GM23338 (cell line): ENCODE data around the gene C8G. TPM values are rescaled to one million over a fixed set of nuclear protein-coding genes. Genes with fewer than 3 reads are reported as not detected.

Experiments used
- ATAC-seq: fragments of 200-7000 bp; cut with Tn5 transposase; 3 replicates; pipeline ENCODE4 v1.9.1; 2020
- DNase-seq: peaks from one replicate; pipeline ENCODE4 v3.0.0-alpha.2; 2015; ENCODE audit warnings: low spot score
- H2AFZ ChIP-seq: fragments of 200-600 bp; sonication (generic); 2 replicates; pipeline ENCODE4 v1.8.0; 2016; ENCODE audit warnings: antibody characterized with exemption, mild to moderate bottlenecking, moderate library complexity
- H3F3A ChIP-seq: fragments of 200-600 bp; sonication (generic); replicated peaks from 2 replicates; pipeline ENCODE4 v1.8.0; 2017; ENCODE audit warnings: antibody characterized with exemption, mixed run types, low read depth
- H3K27ac ChIP-seq: fragments of 200-600 bp; sonication (generic); 2 replicates; pipeline ENCODE4 v1.6.1; 2016; ENCODE audit warnings: low read depth
- H3K27me3 ChIP-seq: fragments of 200-600 bp; sonication (generic); 2 replicates; pipeline ENCODE4 v1.8.0; 2016; ENCODE audit warnings: mild to moderate bottlenecking, mixed run types, moderate library complexity; ENCODE audit not compliant: insufficient read depth
- H3K36me3 ChIP-seq: fragments of 200-600 bp; sonication (generic); 2 replicates; pipeline ENCODE4 v1.8.0; 2016; ENCODE audit warnings: mild to moderate bottlenecking; ENCODE audit not compliant: insufficient read depth
- H3K4me1 ChIP-seq: fragments of 200-600 bp; sonication (generic); 2 replicates; pipeline ENCODE4 v1.8.0; 2016; ENCODE audit warnings: mild to moderate bottlenecking, moderate library complexity; ENCODE audit not compliant: insufficient read depth
- H3K4me2 ChIP-seq: fragments of 200-600 bp; sonication (generic); 2 replicates; pipeline ENCODE4 v1.7.1; 2017; ENCODE audit warnings: mixed run types
- H3K4me3 ChIP-seq: fragments of 200-600 bp; sonication (generic); 2 replicates; pipeline ENCODE4 v1.6.1; 2016; ENCODE audit warnings: mixed run types
- H3K79me2 ChIP-seq: fragments of 200-600 bp; sonication (generic); replicated peaks from 2 replicates; pipeline ENCODE4 v1.8.0; 2017; ENCODE audit warnings: mild to moderate bottlenecking; ENCODE audit not compliant: insufficient read depth
- H3K9me2 ChIP-seq: fragments of 200-600 bp; sonication (generic); 2 replicates; pipeline ENCODE4 v1.8.0; 2017; ENCODE audit not compliant: insufficient read depth
- H4K20me1 ChIP-seq: fragments of 200-600 bp; sonication (generic); replicated peaks from 2 replicates; pipeline ENCODE4 v1.8.0; 2017; ENCODE audit warnings: mild to moderate bottlenecking; ENCODE audit not compliant: insufficient read depth
- H3K27ac Mint-ChIP-seq: 2 replicates; pipeline ENCODE4 v1.8.0; 2020; ENCODE audit warnings: inconsistent platforms, mild to moderate bottlenecking, moderate library complexity, mixed read lengths
- H3K27me3 Mint-ChIP-seq: 3 replicates; pipeline ENCODE4 v1.8.0; 2022; ENCODE audit warnings: low read depth, mild to moderate bottlenecking, moderate library complexity, mixed read lengths, inconsistent platforms; ENCODE audit not compliant: insufficient read depth, poor library complexity
- H3K36me3 Mint-ChIP-seq: 3 replicates; pipeline ENCODE4 v1.8.0; 2021; ENCODE audit warnings: low read depth, mild to moderate bottlenecking, inconsistent platforms, moderate library complexity, mixed read lengths
- H3K4me1 Mint-ChIP-seq: 3 replicates; pipeline ENCODE4 v1.8.0; 2020; ENCODE audit warnings: mild to moderate bottlenecking, inconsistent platforms, mixed read lengths
- H3K4me3 Mint-ChIP-seq: 3 replicates; pipeline ENCODE4 v1.8.0; 2021; ENCODE audit warnings: moderate library complexity, mild to moderate bottlenecking, inconsistent platforms, mixed read lengths
- H3K9me3 Mint-ChIP-seq: 3 replicates; pipeline ENCODE4 v1.8.0; 2020; ENCODE audit warnings: moderate library complexity, mild to moderate bottlenecking, inconsistent platforms, mixed read lengths
- CREB1 ChIP-seq: fragments of 250-450 bp; sonication (Bioruptor Pico); IDR thresholded peaks from 2 replicates; pipeline ENCODE4 v1.5.0; 2020; ENCODE audit warnings: low read depth, mild to moderate bottlenecking, moderate library complexity
- CTCF ChIP-seq, 2 experiments: fragments of 200-600 bp in 1 of 2; sonication (generic) in 1 of 2; conservative IDR thresholded peaks; 2 replicates each; pipeline versions ENCODE4 v1.5.1 to v1.6.1; 2016 to 2017; ENCODE audit warnings: antibody characterized with exemption in 2 of 2, low read depth in 2 of 2, mild to moderate bottlenecking in 2 of 2, moderate library complexity in 1 of 2
- EZH2 ChIP-seq: fragments of 200-600 bp; sonication (generic); IDR thresholded peaks from one replicate; pipeline ENCODE4 v1.8.0; 2017; ENCODE audit warnings: antibody characterized with exemption, mild to moderate bottlenecking, low read depth; ENCODE audit not compliant: unreplicated experiment
- EZH2phosphoT487 ChIP-seq: fragments of 200-600 bp; sonication (generic); IDR thresholded peaks from one replicate; pipeline ENCODE4 v1.8.1; 2018; ENCODE audit warnings: antibody characterized with exemption; ENCODE audit not compliant: unreplicated experiment
- JUNB ChIP-seq: IDR thresholded peaks from one replicate; pipeline ENCODE4 v1.6.1; 2016; ENCODE audit warnings: antibody characterized with exemption; ENCODE audit not compliant: unreplicated experiment
- NANOG ChIP-seq: IDR thresholded peaks from 2 replicates; pipeline ENCODE4 v1.6.1; 2016; ENCODE audit warnings: antibody characterized with exemption, borderline replicate concordance
- POLR2AphosphoS5 ChIP-seq: IDR thresholded peaks from 2 replicates; pipeline ENCODE4 v1.6.1; 2016; ENCODE audit warnings: antibody characterized with exemption, low read depth
- STAT1 ChIP-seq: IDR thresholded peaks from one replicate; pipeline ENCODE4 v1.6.1; 2016; ENCODE audit warnings: antibody characterized with exemption; ENCODE audit not compliant: unreplicated experiment
- ZNF114 ChIP-seq: fragments of 250-450 bp; sonication (Bioruptor Pico); IDR thresholded peaks from 2 replicates; pipeline ENCODE4 v1.5.0; 2020; ENCODE audit warnings: mild to moderate bottlenecking, moderate library complexity
- ZNF331 ChIP-seq: fragments of 250-450 bp; sonication (Bioruptor Pico); IDR thresholded peaks from 2 replicates; pipeline ENCODE4 v1.5.0; 2020; ENCODE audit warnings: low read depth, mild to moderate bottlenecking, moderate library complexity
- polyA plus RNA-seq: library from polyadenylated mRNA; unstranded; fragments of >200 nt; fragmentation: Nextera tagmentation; extraction: Ambion mirVana; gene quantifications from 2 replicates; pipeline ENCODE4 v1.2.1, GENCODE V29; 2016
- total RNA-seq: library from RNA; depleted of rRNA; stranded (reverse); fragments of >200 nt; shearing (Covaris generic); gene quantifications from 2 replicates; pipeline ENCODE4 v1.2.3, GENCODE V29; 2014
- TF ChIP-seq, protein P1 (sequence below): fragments of 250-450 bp; sonication (Bioruptor Pico); IDR thresholded peaks from 2 replicates; pipeline ENCODE4 v1.5.0; 2020; ENCODE audit warnings: mild to moderate bottlenecking, moderate library complexity
- TF ChIP-seq, protein P2 (sequence below): IDR thresholded peaks from 2 replicates; pipeline ENCODE4 v1.6.1; 2016; ENCODE audit warnings: antibody characterized with exemption
- TF ChIP-seq, protein P3 (sequence below): IDR thresholded peaks from one replicate; pipeline ENCODE4 v1.6.1; 2018; ENCODE audit warnings: antibody characterized with exemption; ENCODE audit not compliant: unreplicated experiment

The C8G gene
- total and polyA plus RNA-seq, 2 experiments from 2014 or later, result not detected

- peak overlapping the region; percentile 54; the same call in 2 of the 3 replicates for H3K4me3 Mint-ChIP-seq
- ATAC-seq (peak; percentile 9), DNase-seq (peak; percentile 75)
- H3K4me1 Mint-ChIP-seq, result peaks cover 8% of the 10 kb centered on the region
- Histone ChIP-seq H3K9me2 (no peaks in the 10 kb centered on the region), H3F3A (no peaks in the 10 kb centered on the region; the same call in 1 of the 2 replicates), H2AFZ (no peak overlapping the region), H3K4me1 (peaks cover 9% of the 10 kb centered on the region), H3K79me2 (0 out of 2 replicates have a peak, but pooled peaks cover 5% of the 10 kb centered on the region), H3K27ac (no peak overlapping the region), H3K36me3 (no peaks in the 10 kb centered on the region), H3K27me3 (no peaks in the 10 kb centered on the region), H3K4me2 (no peak overlapping the region), H4K20me1 (no peaks in the 10 kb centered on the region), H3K4me3 (no peak overlapping the region)
- H3K27ac Mint-ChIP-seq, result no peak overlapping the region
- TF ChIP-seq POLR2AphosphoS5 (peak; percentile 32; the same call in 1 of the 2 replicates), EZH2 (no peak), EZH2phosphoT487 (no peak), CREB1 (CRISPR knock-in tag) (no peak), JUNB (no peak), CTCF (conservative IDR thresholded peaks at IDR 0.05; ENCODE audit: low read depth in 2 of 2) (peak; percentile 48 to 88), STAT1 (no peak), ZNF114 (no peak), ZNF331 (CRISPR knock-in tag) (no peak), NANOG (no peak)
- TF ChIP-seq, protein P1, sequence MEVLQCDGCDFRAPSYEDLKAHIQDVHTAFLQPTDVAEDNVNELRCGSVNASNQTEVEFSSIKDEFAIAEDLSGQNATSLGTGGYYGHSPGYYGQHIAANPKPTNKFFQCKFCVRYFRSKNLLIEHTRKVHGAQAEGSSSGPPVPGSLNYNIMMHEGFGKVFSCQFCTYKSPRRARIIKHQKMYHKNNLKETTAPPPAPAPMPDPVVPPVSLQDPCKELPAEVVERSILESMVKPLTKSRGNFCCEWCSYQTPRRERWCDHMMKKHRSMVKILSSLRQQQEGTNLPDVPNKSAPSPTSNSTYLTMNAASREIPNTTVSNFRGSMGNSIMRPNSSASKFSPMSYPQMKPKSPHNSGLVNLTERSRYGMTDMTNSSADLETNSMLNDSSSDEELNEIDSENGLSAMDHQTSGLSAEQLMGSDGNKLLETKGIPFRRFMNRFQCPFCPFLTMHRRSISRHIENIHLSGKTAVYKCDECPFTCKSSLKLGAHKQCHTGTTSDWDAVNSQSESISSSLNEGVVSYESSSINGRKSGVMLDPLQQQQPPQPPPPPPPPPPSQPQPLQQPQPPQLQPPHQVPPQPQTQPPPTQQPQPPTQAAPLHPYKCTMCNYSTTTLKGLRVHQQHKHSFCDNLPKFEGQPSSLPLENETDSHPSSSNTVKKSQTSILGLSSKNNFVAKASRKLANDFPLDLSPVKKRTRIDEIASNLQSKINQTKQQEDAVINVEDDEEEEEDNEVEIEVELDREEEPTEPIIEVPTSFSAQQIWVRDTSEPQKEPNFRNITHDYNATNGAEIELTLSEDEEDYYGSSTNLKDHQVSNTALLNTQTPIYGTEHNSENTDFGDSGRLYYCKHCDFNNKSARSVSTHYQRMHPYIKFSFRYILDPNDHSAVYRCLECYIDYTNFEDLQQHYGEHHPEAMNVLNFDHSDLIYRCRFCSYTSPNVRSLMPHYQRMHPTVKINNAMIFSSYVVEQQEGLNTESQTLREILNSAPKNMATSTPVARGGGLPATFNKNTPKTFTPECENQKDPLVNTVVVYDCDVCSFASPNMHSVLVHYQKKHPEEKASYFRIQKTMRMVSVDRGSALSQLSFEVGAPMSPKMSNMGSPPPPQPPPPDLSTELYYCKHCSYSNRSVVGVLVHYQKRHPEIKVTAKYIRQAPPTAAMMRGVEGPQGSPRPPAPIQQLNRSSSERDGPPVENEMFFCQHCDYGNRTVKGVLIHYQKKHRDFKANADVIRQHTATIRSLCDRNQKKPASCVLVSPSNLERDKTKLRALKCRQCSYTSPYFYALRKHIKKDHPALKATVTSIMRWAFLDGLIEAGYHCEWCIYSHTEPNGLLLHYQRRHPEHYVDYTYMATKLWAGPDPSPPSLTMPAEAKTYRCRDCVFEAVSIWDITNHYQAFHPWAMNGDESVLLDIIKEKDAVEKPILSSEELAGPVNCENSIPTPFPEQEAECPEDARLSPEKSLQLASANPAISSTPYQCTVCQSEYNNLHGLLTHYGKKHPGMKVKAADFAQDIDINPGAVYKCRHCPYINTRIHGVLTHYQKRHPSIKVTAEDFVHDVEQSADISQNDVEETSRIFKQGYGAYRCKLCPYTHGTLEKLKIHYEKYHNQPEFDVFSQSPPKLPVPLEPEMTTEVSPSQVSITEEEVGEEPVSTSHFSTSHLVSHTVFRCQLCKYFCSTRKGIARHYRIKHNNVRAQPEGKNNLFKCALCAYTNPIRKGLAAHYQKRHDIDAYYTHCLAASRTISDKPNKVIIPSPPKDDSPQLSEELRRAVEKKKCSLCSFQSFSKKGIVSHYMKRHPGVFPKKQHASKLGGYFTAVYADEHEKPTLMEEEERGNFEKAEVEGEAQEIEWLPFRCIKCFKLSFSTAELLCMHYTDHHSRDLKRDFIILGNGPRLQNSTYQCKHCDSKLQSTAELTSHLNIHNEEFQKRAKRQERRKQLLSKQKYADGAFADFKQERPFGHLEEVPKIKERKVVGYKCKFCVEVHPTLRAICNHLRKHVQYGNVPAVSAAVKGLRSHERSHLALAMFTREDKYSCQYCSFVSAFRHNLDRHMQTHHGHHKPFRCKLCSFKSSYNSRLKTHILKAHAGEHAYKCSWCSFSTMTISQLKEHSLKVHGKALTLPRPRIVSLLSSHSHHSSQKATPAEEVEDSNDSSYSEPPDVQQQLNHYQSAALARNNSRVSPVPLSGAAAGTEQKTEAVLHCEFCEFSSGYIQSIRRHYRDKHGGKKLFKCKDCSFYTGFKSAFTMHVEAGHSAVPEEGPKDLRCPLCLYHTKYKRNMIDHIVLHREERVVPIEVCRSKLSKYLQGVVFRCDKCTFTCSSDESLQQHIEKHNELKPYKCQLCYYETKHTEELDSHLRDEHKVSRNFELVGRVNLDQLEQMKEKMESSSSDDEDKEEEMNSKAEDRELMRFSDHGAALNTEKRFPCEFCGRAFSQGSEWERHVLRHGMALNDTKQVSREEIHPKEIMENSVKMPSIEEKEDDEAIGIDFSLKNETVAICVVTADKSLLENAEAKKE (CRISPR knock-in tag), result no peak
- TF ChIP-seq, protein P2, sequence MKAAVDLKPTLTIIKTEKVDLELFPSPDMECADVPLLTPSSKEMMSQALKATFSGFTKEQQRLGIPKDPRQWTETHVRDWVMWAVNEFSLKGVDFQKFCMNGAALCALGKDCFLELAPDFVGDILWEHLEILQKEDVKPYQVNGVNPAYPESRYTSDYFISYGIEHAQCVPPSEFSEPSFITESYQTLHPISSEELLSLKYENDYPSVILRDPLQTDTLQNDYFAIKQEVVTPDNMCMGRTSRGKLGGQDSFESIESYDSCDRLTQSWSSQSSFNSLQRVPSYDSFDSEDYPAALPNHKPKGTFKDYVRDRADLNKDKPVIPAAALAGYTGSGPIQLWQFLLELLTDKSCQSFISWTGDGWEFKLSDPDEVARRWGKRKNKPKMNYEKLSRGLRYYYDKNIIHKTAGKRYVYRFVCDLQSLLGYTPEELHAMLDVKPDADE, result no peak
- TF ChIP-seq, protein P3, sequence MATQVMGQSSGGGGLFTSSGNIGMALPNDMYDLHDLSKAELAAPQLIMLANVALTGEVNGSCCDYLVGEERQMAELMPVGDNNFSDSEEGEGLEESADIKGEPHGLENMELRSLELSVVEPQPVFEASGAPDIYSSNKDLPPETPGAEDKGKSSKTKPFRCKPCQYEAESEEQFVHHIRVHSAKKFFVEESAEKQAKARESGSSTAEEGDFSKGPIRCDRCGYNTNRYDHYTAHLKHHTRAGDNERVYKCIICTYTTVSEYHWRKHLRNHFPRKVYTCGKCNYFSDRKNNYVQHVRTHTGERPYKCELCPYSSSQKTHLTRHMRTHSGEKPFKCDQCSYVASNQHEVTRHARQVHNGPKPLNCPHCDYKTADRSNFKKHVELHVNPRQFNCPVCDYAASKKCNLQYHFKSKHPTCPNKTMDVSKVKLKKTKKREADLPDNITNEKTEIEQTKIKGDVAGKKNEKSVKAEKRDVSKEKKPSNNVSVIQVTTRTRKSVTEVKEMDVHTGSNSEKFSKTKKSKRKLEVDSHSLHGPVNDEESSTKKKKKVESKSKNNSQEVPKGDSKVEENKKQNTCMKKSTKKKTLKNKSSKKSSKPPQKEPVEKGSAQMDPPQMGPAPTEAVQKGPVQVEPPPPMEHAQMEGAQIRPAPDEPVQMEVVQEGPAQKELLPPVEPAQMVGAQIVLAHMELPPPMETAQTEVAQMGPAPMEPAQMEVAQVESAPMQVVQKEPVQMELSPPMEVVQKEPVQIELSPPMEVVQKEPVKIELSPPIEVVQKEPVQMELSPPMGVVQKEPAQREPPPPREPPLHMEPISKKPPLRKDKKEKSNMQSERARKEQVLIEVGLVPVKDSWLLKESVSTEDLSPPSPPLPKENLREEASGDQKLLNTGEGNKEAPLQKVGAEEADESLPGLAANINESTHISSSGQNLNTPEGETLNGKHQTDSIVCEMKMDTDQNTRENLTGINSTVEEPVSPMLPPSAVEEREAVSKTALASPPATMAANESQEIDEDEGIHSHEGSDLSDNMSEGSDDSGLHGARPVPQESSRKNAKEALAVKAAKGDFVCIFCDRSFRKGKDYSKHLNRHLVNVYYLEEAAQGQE, result no peak
- H3K27me3 Mint-ChIP-seq, result peaks cover 9% of the 10 kb centered on the region
- H3K9me3 Mint-ChIP-seq, result no peaks in the 10 kb centered on the region
- no peaks in the 10 kb centered on the region for H3K36me3 Mint-ChIP-seq
These were observed 3.0 kb downstream of the C8G start for GRCh38 chr9:136947955-136948510.
